A673 (cell line): Measurements from ENCODE around the gene CHD5.

Experiments
- CTCF ChIP-seq: fragments of 300-800, 200-600 bp; sonication (generic); conservative IDR thresholded peaks from 2 replicates; pipeline ENCODE4 v1.5.1; 2017; ENCODE audit warnings: low read depth, mild to moderate bottlenecking, antibody characterized with exemption, low read length, moderate library complexity, mixed read lengths
- EZH2 ChIP-seq: fragments of 200-600 bp; sonication (generic); IDR thresholded peaks from 2 replicates; pipeline ENCODE4 v1.6.1; 2017; ENCODE audit warnings: borderline replicate concordance, low read depth, mild to moderate bottlenecking, mixed read lengths, antibody characterized with exemption, low read length; ENCODE audit not compliant: poor library complexity, severe bottlenecking

GRCh38 chr1:6054596-6054995 is 125.5 kb downstream of the CHD5 start:
- TF ChIP-seq CTCF (no peak), EZH2 (no peak)
